KMS-11 (cell line): ENCODE data around the gene OSGEPL1.

Source experiments
- H2AFZ ChIP-seq: fragments of 200-600 bp; sonication (generic); 2 replicates; pipeline ENCODE4 v1.6.1; 2016; ENCODE audit warnings: antibody characterized with exemption, mixed run types, low read depth
- H3K27ac ChIP-seq: fragments of 200-600 bp; sonication (generic); 2 replicates; pipeline ENCODE4 v1.6.1; 2016; ENCODE audit warnings: mild to moderate bottlenecking, mixed run types
- H3K27me3 ChIP-seq: fragments of 200-600 bp; sonication (generic); 2 replicates; pipeline ENCODE4 v1.6.1; 2017; ENCODE audit warnings: mild to moderate bottlenecking, low read depth, mixed run types, moderate library complexity; ENCODE audit not compliant: insufficient read depth
- H3K36me3 ChIP-seq: fragments of 200-600 bp; sonication (generic); 2 replicates; pipeline ENCODE4 v1.6.1; 2017; ENCODE audit warnings: mild to moderate bottlenecking, mixed run types; ENCODE audit not compliant: insufficient read depth
- H3K4me1 ChIP-seq: fragments of 200-600 bp; sonication (generic); 2 replicates; pipeline ENCODE4 v1.6.1; 2016; ENCODE audit warnings: mild to moderate bottlenecking, low read depth, mixed run types; ENCODE audit not compliant: poor library complexity, severe bottlenecking
- H3K4me2 ChIP-seq: fragments of 200-600 bp; sonication (generic); 2 replicates; pipeline ENCODE4 v1.7.0; 2016; ENCODE audit warnings: mild to moderate bottlenecking, mixed run types
- H3K4me3 ChIP-seq: fragments of 200-600 bp; sonication (generic); IDR thresholded peaks from 2 replicates; pipeline ENCODE4 v1.6.1; 2017; ENCODE audit warnings: low read depth, low read length, mixed read lengths; ENCODE audit not compliant: insufficient read depth
- H3K79me2 ChIP-seq: fragments of 200-600 bp; sonication (generic); 2 replicates; pipeline ENCODE4 v1.6.1; 2016; ENCODE audit warnings: low read depth, mixed run types; ENCODE audit not compliant: insufficient read depth
- H3K9ac ChIP-seq: fragments of 200-600 bp; sonication (generic); 2 replicates; pipeline ENCODE4 v1.6.1; 2016; ENCODE audit warnings: mild to moderate bottlenecking, mixed run types
- H4K20me1 ChIP-seq: fragments of 200-600 bp; sonication (generic); 2 replicates; pipeline ENCODE4 v1.6.1; 2016; ENCODE audit warnings: mild to moderate bottlenecking, mixed run types; ENCODE audit not compliant: insufficient read depth
- TF ChIP-seq, protein P1 (sequence below): fragments of 200-600 bp; sonication (generic); conservative IDR thresholded peaks from 2 replicates; pipeline ENCODE4 v1.6.1; 2017; ENCODE audit warnings: low read depth, mild to moderate bottlenecking, antibody characterized with exemption, low read length, moderate library complexity, mixed read lengths

Gene OSGEPL1

DNA sequence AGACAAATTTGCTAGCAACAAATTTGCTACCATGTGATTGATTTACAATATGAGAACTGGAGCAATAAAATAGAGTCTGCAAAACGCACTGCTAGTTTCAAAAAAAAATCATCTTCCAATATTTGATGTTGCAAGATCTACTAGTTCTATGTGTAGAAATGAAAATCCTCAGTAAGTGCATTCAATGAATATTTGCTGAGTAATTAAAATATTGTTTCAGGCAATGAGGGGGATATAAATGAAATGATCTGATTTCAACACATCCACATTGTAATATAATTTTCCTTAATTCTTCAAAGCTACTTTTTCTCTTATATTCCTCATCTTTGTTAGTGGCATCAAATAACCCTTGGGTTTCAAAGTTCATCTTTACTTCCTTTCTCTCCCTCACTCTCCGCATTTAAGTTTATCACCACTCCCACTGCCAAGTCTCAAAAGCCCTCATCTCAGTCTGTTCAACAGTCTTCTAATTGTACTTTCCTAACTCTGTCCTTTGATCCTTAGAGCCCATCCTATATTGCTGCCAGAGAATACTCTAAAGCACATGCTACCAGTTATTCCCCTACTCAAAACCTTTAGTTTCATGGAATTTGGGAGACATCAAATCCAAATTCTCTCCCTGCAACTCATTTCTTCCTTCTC is 6.2 kb downstream of the OSGEPL1 start:
- peaks cover 4% of the 10 kb centered on the region; the same call in 1 of the 2 replicates for H3K79me2 ChIP-seq
- H3K9ac ChIP-seq = no peak overlapping the region
- no peak overlapping the region for H3K4me2 ChIP-seq
- no peak overlapping the region for H2AFZ ChIP-seq
- no peaks in the 10 kb centered on the region for H4K20me1 ChIP-seq
- TF ChIP-seq, protein P1, sequence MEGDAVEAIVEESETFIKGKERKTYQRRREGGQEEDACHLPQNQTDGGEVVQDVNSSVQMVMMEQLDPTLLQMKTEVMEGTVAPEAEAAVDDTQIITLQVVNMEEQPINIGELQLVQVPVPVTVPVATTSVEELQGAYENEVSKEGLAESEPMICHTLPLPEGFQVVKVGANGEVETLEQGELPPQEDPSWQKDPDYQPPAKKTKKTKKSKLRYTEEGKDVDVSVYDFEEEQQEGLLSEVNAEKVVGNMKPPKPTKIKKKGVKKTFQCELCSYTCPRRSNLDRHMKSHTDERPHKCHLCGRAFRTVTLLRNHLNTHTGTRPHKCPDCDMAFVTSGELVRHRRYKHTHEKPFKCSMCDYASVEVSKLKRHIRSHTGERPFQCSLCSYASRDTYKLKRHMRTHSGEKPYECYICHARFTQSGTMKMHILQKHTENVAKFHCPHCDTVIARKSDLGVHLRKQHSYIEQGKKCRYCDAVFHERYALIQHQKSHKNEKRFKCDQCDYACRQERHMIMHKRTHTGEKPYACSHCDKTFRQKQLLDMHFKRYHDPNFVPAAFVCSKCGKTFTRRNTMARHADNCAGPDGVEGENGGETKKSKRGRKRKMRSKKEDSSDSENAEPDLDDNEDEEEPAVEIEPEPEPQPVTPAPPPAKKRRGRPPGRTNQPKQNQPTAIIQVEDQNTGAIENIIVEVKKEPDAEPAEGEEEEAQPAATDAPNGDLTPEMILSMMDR = no peak
- no peak overlapping the region for H3K27ac ChIP-seq
- H3K27me3 ChIP-seq = no peaks in the 10 kb centered on the region
- H3K4me1 ChIP-seq = peaks cover 5% of the 10 kb centered on the region
- H3K4me3 ChIP-seq = no peak overlapping the region
- no peaks in the 10 kb centered on the region for H3K36me3 ChIP-seq

DNA sequence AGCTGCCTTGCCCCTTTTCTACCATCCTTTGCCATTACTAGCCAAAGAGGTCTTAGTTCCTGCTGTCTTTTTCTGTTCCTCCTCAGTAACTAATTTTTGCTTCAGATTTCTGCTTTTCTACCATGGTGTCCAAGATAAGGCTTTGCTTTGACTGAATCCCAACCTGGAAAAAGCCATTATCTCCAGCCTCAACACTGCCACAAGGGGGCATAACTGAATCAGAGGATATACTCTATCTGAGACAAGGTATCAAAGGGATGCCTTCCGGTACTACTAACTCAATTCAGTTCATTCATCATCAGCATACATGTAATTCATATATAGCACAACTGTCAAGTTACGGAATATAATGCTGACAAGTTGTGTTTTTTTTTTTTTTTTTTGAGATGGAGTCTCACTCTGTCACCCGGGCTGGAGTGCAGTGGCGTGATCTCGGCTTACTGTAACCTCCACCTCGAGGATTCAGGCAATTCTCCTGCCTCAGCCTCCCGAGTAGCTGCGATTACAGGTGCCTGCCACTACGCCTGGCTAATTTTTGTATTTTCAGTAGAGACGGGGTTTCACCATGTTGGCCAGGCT is 11.4 kb downstream of the OSGEPL1 start:
- TF ChIP-seq, protein P1 = peak; percentile 84

DNA sequence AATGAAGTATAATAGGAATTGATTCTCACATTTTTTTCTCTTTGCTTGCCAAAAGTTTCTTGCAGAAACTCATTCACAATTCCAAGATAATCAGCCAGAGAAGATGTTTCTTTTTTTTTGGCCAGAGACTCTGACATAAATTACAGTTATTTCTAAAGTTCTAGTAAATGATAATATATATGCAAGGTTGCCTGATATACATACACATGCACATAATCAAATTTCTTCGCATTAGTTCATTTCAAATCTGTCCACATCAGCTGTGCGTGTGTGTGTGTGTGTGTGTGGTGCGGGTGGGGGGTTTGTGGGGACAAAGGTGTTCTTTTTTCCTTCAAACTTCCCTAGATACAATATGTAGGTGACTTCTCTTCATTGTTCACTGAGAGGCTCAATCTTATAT is 33.2 kb downstream of the OSGEPL1 start:
- H2AFZ ChIP-seq = no peak overlapping the region
- no peaks in the 10 kb centered on the region for H3K27me3 ChIP-seq
- no peak overlapping the region for H3K9ac ChIP-seq
- no peaks in the 10 kb centered on the region for H3K4me1 ChIP-seq
- no peak overlapping the region for H3K4me3 ChIP-seq
- no peaks in the 10 kb centered on the region for H4K20me1 ChIP-seq
- TF ChIP-seq, protein P1 = no peak
- H3K79me2 ChIP-seq = no peaks in the 10 kb centered on the region
- no peak overlapping the region for H3K4me2 ChIP-seq
- H3K36me3 ChIP-seq = no peaks in the 10 kb centered on the region
- H3K27ac ChIP-seq = no peak overlapping the region

More for the DNA sequence above, 11.4 kb downstream of the OSGEPL1 start:
- H3K79me2 ChIP-seq = no peaks in the 10 kb centered on the region
- no peak overlapping the region for H3K4me2 ChIP-seq
- H3K4me3 ChIP-seq = no peak overlapping the region
- H4K20me1 ChIP-seq = no peaks in the 10 kb centered on the region
- no peak overlapping the region for H3K9ac ChIP-seq
- no peak overlapping the region for H2AFZ ChIP-seq
- no peak overlapping the region for H3K27ac ChIP-seq
- no peaks in the 10 kb centered on the region for H3K4me1 ChIP-seq
- no peaks in the 10 kb centered on the region for H3K27me3 ChIP-seq
- H3K36me3 ChIP-seq = no peaks in the 10 kb centered on the region

DNA sequence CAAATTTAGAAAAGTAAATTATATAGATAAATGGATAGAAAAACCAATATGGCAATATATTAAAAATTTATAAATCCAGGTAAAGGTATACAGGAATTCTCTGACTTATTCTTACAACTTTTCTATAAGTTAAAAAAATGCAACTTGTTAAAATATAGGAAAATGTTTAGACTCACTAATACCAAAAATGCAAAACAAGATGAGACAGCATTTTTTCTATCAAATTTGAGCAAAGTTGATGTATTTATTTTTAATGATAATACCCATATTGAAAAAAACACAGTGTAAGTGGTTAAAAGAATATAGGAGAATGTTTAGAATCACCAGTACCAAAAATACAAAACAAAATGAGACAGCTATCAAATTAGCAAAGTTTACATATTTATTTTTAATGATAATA is 35.7 kb downstream of the OSGEPL1 start:
- H2AFZ ChIP-seq = no peak overlapping the region
- H3K9ac ChIP-seq = no peak overlapping the region
- H3K27me3 ChIP-seq = no peaks in the 10 kb centered on the region
- H3K4me3 ChIP-seq = no peak overlapping the region
- no peaks in the 10 kb centered on the region for H4K20me1 ChIP-seq
- no peak overlapping the region for H3K27ac ChIP-seq
- no peak overlapping the region for H3K4me2 ChIP-seq
- H3K36me3 ChIP-seq = no peaks in the 10 kb centered on the region
- no peaks in the 10 kb centered on the region for H3K79me2 ChIP-seq
- TF ChIP-seq, protein P1 = no peak
- no peaks in the 10 kb centered on the region for H3K4me1 ChIP-seq
